GM18508 (cell line): ENCODE results near the gene S100A16.
"Not testable (repeated sequence)": the region's sequence is repeated elsewhere in the genome, so short reads cannot be mapped to it uniquely, and the experiment has no call there.

Experiments used
- ATAC-seq: cut with Tn5 transposase; IDR thresholded peaks from one replicate; pipeline ENCODE4 v1.9.1; 2021; ENCODE audit warnings: moderate number of reproducible peaks; ENCODE audit not compliant: insufficient read depth, unreplicated experiment

S100A16 gene

DNA sequence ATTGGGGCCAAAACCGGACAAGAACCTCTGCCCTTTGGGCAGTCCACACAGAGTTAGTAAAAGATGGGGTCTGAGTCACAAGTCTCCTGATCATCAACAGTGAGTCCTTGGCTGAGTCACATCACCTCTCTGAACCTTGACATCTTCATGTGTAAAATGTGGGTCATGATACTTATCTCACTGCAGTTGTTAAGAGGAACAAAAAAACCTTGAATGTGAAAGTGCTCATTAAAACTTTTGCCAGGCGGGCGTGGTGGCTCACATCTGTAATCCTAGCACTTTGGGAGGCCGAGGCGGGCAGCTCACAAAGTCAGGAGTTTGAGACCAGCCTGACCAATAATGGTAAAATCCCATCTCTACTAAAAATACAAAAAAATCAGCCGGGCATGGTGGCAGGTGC lies 15.7 kb downstream of the S100A16 start:
- no peak for ATAC-seq

DNA sequence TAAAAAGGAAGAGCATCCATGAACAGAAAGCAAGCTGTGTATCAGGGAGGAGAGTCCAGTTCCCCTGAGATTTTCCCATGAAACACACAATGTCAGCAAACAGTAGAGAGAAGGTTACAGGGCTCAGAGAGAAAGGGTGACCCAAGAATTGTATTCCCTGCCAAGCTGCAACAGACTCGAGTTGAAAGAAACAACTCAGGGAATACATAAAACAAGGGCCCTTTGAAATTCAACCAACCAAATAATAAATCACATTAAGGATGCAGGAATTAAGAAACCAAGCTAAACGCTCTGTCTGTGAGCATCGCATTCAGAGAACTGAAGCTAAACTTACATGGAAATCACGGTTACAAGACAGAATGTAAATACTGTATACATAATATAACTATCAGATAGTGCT lies 20.2 kb downstream of the S100A16 start:
- no peak for ATAC-seq

DNA sequence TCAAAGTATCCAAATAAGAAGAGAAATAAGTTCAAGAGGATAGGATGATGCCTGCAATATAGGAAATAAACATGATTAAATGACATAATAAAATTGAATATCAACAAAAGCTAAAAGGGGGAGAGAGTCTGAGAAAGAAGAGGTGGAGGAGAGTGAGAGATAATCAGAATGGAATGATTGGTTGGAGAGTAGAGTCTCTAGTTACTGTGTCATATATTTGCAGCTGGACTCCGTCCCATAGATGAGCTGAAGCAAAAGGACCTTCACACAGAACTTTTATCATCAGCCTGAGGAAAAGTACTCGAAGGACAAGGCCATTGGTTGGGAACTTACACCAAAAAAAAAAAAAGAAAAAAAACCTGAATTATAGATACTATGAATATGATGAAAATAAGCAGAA lies 24.5 kb downstream of the S100A16 start:
- no peak for ATAC-seq

GRCh38 chr1:153588033-153588432 lies 24.9 kb downstream of the S100A16 start:
- not testable (repeated sequence) for ATAC-seq

GRCh38 chr1:153587314-153587713 lies 25.6 kb downstream of the S100A16 start:
- ATAC-seq = no peak

GRCh38 chr1:153586347-153586746 lies 26.6 kb downstream of the S100A16 start:
- no peak for ATAC-seq

DNA sequence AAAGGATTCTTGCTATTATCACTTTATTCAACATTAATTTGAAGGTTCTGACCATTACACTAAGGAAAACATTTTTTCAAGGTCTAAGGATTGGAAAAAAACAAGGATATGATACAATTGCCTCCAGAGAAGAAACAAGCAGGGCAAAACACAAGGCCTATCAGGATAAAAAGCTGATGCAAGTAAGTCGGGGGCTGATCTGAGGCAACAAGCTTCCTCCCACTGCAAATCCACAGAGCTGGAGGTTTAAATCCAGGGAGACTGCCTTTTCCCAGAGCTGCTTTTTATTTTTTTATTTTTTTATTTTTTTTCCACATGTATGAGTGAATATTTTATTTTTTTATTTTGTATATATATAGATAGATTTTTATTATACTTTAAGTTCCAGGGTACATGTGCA lies 27.9 kb downstream of the S100A16 start:
- ATAC-seq = no peak

GRCh38 chr1:153583976-153584375 lies 29.0 kb downstream of the S100A16 start:
- ATAC-seq = no peak

DNA sequence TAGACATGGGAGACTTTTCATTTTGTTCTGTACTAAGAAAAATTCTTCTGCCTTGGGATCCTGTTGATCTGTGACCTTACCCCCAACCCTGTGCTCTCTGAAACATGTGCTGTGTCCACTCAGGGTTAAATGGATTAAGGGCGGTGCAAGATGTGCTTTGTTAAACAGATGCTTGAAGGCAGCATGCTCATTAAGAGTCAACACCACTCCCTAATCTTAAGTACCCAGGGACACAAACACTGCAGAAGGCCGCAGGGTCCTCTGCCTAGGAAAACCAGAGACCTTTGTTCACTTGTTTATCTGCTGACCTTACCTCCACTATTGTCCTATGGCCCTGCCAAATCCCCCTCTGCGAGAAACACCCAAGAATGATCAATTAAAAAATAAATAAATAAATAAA lies 29.4 kb downstream of the S100A16 start:
- ATAC-seq = not testable (repeated sequence)

GRCh38 chr1:153582836-153583235 lies 30.1 kb downstream of the S100A16 start:
- not testable (repeated sequence) for ATAC-seq

DNA sequence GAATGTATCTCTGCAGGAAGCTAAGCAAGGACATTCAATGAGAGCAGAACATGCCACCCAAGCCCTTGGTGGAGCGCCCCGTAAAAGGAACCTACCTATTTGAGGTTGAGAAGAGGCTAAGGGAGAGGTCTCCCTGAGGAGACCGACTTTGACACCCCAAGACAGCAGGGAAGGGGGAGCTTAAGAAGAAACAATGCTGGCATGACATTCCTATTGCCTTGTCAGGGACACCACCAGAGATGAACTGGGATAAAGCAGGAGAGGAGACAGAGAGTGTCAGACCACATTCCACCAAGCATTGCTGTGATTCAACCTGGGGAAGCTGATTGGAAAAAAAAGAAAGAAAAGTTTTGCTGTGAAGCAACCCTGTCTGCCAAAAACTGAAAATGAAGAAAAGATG lies 34.0 kb downstream of the S100A16 start:
- ATAC-seq = no peak

DNA sequence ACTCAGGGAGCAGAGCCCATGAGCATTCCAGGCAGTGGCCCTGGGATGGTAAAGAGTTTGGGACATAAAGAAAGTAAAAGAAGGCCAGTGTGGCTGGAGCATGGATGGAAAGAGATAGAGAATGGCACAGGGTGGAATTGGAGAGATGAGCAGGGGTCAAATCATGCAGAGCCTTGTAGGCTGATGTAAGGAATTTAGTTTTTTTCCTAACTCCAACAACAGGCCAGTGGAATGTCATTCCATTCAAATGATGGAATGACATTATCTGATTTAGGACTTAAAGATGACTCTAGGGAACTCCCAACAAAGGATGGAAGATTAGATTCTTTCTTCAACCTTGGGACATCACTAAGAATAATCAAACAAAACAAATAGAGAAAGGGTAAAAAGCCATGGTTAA lies 34.4 kb downstream of the S100A16 start:
- no peak for ATAC-seq

GRCh38 chr1:153577624-153578051 lies 35.3 kb downstream of the S100A16 start:
- ATAC-seq = no peak

DNA sequence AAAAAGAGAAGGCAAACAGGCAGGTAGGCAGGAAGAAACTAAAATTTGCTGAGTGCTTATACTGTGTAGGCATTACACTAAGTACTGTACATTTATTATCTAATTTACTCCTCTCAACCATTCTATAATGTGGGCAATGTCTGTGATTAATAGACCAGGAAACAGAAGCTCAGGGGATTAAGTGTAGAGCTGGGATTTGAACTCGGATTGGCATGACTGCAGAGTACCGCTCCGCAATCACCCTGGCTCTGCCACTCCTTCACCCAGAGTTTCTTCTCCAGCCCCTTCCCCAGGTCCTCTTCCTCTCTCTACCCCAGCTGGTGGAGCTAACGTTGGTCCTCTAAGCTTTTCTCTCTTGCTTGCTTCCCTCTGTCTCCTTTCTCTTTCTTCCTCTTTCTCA lies 35.8 kb downstream of the S100A16 start:
- no peak for ATAC-seq

- ATAC-seq = not testable (repeated sequence)
Observed at GRCh38 chr1:153575497-153575896, 37.4 kb downstream of the S100A16 start.

GRCh38 chr1:153575081-153575491 lies 37.9 kb downstream of the S100A16 start:
- ATAC-seq = not testable (repeated sequence)

DNA sequence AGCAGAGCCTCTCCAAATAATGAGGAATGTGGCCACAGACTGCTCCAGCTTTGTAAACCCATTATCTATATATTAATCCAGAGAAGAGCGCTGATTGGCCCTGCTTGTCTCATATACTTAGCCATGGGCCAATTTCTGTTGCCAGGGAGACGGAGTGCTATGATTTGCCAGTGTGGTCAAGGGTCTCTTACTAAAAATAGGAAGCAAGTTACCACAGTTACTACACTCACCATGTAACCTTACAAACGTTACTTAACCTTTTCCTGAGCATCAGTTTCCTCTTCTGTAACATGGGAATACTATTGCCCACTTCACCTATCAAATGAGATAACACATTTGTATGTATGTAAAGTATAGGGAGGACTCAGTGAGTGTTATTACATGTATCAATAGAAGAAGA lies 39.6 kb downstream of the S100A16 start:
- ATAC-seq = no peak

DNA sequence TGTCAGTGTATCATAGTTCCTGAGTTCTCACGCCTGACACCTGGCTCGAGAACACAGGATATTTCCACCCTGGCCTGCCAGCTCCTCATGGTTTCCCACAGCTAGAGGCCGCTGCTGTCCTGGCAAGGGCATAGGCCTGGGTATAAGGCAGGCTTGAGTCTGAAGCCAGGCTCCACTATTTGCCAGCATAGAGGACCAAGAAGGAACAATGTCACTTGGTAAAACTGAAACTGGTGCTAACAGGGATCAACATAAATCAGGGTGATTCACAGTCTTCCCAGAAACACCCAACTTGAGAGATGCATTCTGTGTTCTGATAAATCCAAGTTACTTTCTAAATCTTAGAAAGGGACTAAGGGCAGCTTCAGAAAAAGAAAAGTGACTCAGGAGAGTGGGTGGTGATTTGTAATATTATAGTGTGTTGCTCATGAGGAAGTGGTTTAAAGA lies 40.3 kb downstream of the S100A16 start:
- no peak for ATAC-seq

DNA sequence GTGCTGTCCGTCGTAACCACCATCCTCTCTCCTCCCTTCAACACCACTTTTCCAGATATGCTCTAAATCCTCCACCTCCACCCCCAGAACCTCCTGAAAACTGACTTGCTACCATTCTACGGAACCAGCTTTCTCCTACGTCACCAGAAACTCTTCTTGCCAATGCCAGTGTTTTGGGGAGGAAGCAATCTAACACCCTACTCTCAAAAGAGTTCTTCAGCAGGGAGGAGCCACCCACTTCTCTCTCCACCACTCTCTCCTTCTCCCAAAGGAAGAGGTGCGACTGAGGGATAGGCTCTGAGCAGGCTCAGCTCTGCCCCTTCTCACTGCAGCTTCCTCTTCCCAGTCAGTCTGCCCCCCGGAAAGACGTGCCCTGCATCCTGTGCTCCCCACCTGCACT lies 41.2 kb downstream of the S100A16 start:
- no peak for ATAC-seq

DNA sequence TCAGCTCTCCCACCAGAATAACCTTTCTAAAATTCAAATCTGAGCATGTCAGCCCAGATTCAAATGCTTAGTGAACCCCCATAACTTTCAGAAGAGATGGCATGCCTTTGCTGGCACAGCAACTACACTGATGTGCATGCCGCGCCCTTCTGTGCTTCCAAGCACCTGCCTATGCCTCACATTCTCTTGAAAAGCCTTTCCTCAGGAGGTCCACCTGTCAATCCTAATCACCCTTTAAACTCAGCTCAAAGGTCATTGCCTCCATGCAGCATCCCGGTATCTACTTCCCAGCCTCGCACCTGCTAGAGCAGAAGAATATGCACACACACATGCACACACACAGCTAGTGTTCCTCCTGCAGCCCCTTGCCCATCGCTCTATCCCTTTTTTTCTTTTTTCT lies 42.1 kb downstream of the S100A16 start:
- ATAC-seq = no peak

GRCh38 chr1:153569465-153569864 lies 43.5 kb downstream of the S100A16 start:
- no peak for ATAC-seq

GRCh38 chr1:153568367-153569099 lies 44.4 kb downstream of the S100A16 start:
- ATAC-seq = no peak
